Measurements from ENCODE around the gene DTNBP1.

DTNBP1 gene

GRCh38 chr6:15481390-15482291 lies 181.2 kb downstream of the DTNBP1 start:
- FAIRE-seq (no peak), DNase-seq (ENCODE audit: insufficient read length, low spot score) (no peak)
- TF ChIP-seq, protein P1, sequence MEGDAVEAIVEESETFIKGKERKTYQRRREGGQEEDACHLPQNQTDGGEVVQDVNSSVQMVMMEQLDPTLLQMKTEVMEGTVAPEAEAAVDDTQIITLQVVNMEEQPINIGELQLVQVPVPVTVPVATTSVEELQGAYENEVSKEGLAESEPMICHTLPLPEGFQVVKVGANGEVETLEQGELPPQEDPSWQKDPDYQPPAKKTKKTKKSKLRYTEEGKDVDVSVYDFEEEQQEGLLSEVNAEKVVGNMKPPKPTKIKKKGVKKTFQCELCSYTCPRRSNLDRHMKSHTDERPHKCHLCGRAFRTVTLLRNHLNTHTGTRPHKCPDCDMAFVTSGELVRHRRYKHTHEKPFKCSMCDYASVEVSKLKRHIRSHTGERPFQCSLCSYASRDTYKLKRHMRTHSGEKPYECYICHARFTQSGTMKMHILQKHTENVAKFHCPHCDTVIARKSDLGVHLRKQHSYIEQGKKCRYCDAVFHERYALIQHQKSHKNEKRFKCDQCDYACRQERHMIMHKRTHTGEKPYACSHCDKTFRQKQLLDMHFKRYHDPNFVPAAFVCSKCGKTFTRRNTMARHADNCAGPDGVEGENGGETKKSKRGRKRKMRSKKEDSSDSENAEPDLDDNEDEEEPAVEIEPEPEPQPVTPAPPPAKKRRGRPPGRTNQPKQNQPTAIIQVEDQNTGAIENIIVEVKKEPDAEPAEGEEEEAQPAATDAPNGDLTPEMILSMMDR (IDR thresholded peaks at IDR 0.05; ENCODE audit: insufficient read depth, missing control alignments): no peak

GRCh38 chr6:15480525-15480924 lies 182.3 kb downstream of the DTNBP1 start:
- DNase-seq (ENCODE audit: insufficient read length, low spot score) (no peak), FAIRE-seq (no peak)
- TF ChIP-seq, protein P1 (IDR thresholded peaks at IDR 0.05; ENCODE audit: insufficient read depth, missing control alignments): no peak

- DNase-seq (ENCODE audit: insufficient read length, low spot score): no peak
- FAIRE-seq: no peak
- TF ChIP-seq, protein P1 (IDR thresholded peaks at IDR 0.05; ENCODE audit: insufficient read depth, missing control alignments): no peak
These were observed 183.1 kb downstream of the DTNBP1 start for GRCh38 chr6:15479761-15480160.

GRCh38 chr6:15477746-15478145 lies 185.1 kb downstream of the DTNBP1 start:
- DNase-seq (ENCODE audit: insufficient read length, low spot score): no peak
- no peak for FAIRE-seq
- TF ChIP-seq, protein P1 (IDR thresholded peaks at IDR 0.05; ENCODE audit: insufficient read depth, missing control alignments): no peak

- TF ChIP-seq, protein P1 (IDR thresholded peaks at IDR 0.05; ENCODE audit: insufficient read depth, missing control alignments): no peak
- FAIRE-seq (no peak), DNase-seq (ENCODE audit: insufficient read length, low spot score) (no peak)
These were observed 186.0 kb downstream of the DTNBP1 start for GRCh38 chr6:15476631-15477380.

GRCh38 chr6:15475872-15476271 lies 187.0 kb downstream of the DTNBP1 start:
- TF ChIP-seq, protein P1 (IDR thresholded peaks at IDR 0.05; ENCODE audit: insufficient read depth, missing control alignments): no peak
- no peak for DNase-seq (ENCODE audit: insufficient read length, low spot score)
- no peak for FAIRE-seq

Measured in D721Med (cell line).